ENCODE data around the gene GDI2.

The GDI2 gene

DNA sequence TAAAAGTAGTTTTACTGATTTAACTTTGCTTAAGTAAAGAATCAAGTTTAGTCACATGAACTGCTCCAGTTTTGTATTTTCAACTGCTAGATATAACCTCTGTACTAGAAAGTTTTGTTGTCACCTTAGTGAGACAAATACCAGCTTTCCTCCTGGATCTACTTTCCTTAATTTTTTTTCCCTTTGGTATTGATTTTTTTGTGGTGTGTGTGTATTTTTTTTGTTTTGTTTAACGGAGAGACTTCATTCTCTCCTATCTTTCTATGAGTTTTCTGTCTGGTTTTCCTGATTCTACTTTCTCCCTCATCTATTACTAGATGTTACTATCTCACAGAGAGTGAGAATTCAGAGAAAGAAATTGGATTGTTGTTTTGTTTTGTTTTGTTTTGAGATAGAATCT is 76.6 kb downstream of the GDI2 start:
- FAIRE-seq: no peak

DNA sequence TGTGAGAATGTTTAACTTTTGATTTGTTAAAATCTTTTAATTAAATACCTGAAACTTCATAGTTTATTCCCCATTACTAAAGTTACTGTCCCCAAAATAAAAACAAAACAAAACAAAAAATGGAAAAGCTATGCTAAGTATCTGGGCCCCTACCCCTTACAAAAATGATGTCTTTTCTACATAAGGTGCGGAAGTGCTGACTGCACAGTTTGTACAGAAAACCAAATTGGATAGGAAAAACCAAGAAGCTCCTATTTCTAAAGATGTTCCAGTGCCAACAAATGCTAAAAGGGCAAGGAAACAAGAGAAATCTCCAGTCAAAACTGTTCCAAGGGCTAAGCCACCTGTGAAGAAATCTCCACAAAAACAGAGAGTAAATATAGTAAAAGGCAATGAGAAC is 78.1 kb downstream of the GDI2 start:
- no peak for FAIRE-seq

DNA sequence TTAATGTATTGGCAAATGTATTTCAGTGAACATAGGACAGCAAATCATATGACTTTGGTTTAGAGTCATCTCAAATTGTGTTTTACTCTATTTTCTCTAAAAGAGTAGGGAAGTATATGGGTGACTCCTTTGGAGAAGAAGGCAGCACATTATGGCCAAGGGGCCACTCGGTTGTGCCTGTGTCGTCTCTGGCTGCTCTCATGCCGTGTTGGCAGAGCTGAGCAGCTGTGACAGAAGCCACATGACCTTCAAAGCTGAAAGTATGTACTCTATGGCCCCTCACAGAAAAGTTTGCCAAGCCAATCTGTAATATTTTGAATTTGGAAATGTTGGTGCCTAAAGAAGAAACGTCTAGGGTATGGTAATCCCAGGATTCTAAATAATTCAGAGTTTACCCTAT is 81.1 kb downstream of the GDI2 start:
- FAIRE-seq: no peak

DNA sequence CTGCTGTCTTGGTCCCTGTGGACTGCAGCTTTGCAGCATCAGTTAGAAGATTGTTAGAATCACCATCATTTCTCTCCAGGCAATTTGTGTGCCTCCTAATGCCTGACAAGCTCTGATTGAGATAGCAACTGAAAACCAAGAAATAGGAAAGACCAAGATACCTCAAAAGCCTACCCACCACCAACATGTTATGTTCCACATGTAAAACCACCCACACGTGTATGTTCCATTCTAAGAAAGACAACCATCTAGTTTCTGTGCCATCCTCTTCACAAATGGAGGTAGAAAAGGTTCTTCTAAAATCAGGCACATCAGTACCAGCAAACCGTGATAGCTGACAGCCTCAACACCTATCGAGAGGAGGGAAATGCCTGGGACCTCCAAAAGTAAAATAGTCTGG is 81.7 kb downstream of the GDI2 start:
- no peak for FAIRE-seq

DNA sequence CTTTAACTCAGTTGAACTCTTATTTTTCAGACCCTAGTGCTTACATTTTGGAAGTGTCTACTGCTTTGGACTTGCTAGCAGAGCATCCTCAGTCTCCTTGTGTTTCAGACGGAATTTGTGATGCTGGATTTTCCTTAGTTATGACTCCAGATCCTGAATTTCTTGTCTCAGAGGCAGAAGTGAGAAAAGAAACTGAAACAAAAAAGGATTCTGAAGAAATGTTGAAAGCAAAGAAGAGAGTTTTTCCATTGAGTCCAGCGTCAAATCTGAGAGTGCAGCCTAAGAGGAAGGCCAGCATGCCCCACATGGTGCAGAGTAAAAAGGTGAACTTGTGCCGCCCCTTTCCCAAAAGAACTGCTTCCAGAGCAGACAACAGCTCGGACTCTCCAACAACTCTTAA is 82.5 kb downstream of the GDI2 start:
- FAIRE-seq: no peak

DNA sequence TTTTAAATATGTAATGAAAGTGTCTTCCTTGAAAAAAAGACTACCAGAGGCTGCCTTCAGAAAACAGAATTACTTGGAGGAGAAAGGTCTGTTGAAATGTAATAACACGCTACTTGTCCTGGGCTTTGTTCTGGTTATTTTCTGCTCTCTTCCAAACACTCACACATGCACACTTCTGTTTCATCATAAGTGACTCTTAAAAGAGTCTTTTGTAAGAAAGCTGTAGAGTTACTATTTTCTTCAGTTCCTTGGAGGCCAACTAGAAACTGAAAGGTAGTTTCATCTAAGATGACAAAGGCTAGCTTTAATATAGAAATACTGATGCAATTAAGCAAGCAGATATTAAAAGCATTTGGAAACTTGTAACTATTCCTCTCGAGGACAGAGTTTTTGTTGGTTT is 89.5 kb downstream of the GDI2 start:
- no peak for FAIRE-seq

- no peak for FAIRE-seq
Observed at GRCh38 chr10:5720182-5720581, 93.1 kb downstream of the GDI2 start.

- FAIRE-seq: no peak
Observed at GRCh38 chr10:5719546-5719945, 93.7 kb downstream of the GDI2 start.
